DND-41 (cell line): ENCODE measurements around the gene AKAP6.

ENCODE experiments used
- ATAC-seq: fragments of 200-7000 bp; cut with Tn5 transposase; 3 replicates; pipeline ENCODE4 v1.9.1; 2021; ENCODE audit warnings: low read depth; ENCODE audit not compliant: insufficient read depth
- DNase-seq: peaks from one replicate; pipeline ENCODE4 v3.0.0-alpha.2; 2020
- H2AFZ ChIP-seq: 2 replicates; pipeline ENCODE4 v1.6.0; 2012; ENCODE audit warnings: low read depth, low read length
- H3K27ac ChIP-seq: 2 replicates; pipeline ENCODE4 v1.5.1; 2012; ENCODE audit warnings: low read length, inconsistent platforms
- H3K27me3 ChIP-seq: fragments of 200-600 bp; sonication (generic); 2 replicates; pipeline ENCODE4 v1.6.0; 2012; ENCODE audit warnings: low read length, mild to moderate bottlenecking, inconsistent platforms; ENCODE audit not compliant: insufficient read depth, poor library complexity
- H3K36me3 ChIP-seq: 2 replicates; pipeline ENCODE4 v1.5.1; 2012; ENCODE audit warnings: low read length, inconsistent platforms; ENCODE audit not compliant: insufficient read depth
- H3K4me1 ChIP-seq: 2 replicates; pipeline ENCODE4 v1.5.1; 2012; ENCODE audit warnings: mild to moderate bottlenecking, low read length; ENCODE audit not compliant: insufficient read depth
- H3K4me2 ChIP-seq: 2 replicates; pipeline ENCODE4 v1.6.0; 2012; ENCODE audit warnings: mild to moderate bottlenecking, moderate library complexity, low read length, inconsistent platforms; ENCODE audit not compliant: insufficient read depth
- H3K4me3 ChIP-seq, 2 experiments: fragments of 200-600 bp in 1 of 2; shearing (Covaris generic) in 1 of 2; 2 replicates each; pipeline ENCODE4 v1.5.1; 2012 to 2016; ENCODE audit warnings: inconsistent platforms in 2 of 2, low read length in 2 of 2, mild to moderate bottlenecking in 2 of 2, low read depth in 1 of 2, moderate library complexity in 1 of 2
- H3K79me2 ChIP-seq: 2 replicates; pipeline ENCODE4 v1.6.0; 2012; ENCODE audit warnings: low read length, inconsistent platforms; ENCODE audit not compliant: insufficient read depth
- H3K9ac ChIP-seq: 2 replicates; pipeline ENCODE4 v1.6.0; 2012; ENCODE audit warnings: low read depth, mild to moderate bottlenecking, inconsistent platforms, low read length, moderate library complexity
- H3K9me3 ChIP-seq: 2 replicates; pipeline ENCODE4 v1.5.1; 2012; ENCODE audit warnings: low read length, moderate library complexity, mild to moderate bottlenecking, inconsistent platforms; ENCODE audit not compliant: insufficient read depth, severe bottlenecking
- H4K20me1 ChIP-seq: 2 replicates; pipeline ENCODE4 v1.6.0; 2012; ENCODE audit warnings: low read length; ENCODE audit not compliant: insufficient read depth
- CTCF ChIP-seq: IDR thresholded peaks from 2 replicates; pipeline ENCODE4 v1.5.1; 2012; ENCODE audit warnings: borderline replicate concordance, low read length, moderate library complexity, mild to moderate bottlenecking; ENCODE audit not compliant: poor library complexity, severe bottlenecking; ENCODE audit errors: extremely low read depth
- EZH2 ChIP-seq: IDR thresholded peaks from 3 replicates; pipeline ENCODE4 v1.6.1; 2012; ENCODE audit warnings: borderline replicate concordance, low read depth, mild to moderate bottlenecking, moderate library complexity, low read length, inconsistent platforms; ENCODE audit not compliant: severe bottlenecking

The AKAP6 gene

DNA sequence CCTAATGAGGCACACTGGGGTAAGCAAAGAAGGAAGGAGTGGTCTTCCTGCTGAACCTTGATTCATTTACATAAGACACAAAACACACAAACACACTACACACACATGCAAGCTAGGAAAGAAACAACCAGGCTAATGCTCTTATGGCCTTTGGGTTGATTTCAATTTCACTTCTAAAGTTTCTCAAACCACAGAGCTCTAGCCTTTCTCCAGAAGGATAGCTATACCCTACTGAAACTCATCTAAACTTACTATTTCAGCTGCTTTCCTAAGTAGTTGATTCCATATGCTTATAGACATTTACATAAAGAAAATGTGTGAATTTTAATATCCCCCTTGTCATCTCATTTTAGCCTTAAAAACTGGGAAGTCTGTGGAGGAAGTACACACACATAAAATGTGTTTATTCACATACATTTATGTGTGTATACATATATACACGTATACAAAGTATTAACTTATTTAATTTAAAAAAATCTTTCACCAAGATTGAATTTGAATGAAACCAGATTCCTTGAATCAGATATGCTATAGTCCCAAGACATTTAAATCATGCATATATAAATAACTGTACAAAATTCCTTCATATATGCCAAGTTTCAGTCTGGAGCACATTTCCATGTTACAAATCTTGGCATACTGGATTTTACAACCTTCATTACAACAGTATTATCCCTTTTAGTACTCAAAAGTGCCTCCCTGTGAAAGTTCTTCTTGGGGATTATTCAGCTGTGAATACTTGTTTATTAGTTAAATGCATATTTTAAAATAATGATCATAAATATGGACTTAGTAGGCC is 377.8 kb downstream of the AKAP6 start:
- H3K4me2 ChIP-seq: no peak overlapping the region

DNA sequence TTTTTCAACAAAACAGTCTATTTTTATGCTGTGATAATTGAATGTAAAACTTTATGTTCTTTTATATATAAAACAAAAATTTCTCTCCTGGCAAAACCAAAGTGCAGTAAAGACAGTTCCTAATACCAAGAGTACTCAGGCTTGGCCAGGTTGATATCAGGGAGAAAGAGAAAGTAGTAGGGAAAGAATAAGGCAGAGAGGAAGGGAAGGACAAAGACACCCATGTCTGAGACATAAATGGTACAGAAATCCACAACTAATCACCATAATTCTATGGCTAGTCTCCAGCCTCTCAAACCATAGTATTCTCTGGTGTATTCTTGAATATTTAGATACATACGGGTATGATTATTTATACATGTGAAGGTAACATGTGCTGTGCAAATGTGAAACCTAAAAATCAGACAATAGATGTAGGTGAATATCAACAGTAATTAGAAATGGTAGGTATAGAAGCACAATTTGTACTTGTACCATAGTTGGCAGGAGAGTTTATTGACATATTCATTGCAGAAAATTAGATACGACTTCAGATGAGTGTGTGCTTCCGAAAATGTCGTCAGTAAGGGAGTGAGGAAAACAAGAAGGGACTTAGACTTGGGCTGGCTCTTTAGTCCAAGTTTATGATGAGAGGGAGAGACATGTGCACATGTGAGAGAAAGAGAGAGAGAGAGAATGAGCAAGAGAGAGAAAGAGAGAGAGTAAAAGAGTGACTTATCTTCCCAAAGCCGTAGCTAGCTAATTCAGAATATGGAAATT is 378.8 kb downstream of the AKAP6 start:
- no peak overlapping the region for H3K4me3 ChIP-seq
- no peaks in the 10 kb centered on the region for H4K20me1 ChIP-seq
- H3K36me3 ChIP-seq: no peaks in the 10 kb centered on the region
- H2AFZ ChIP-seq: no peak overlapping the region
- no peaks in the 10 kb centered on the region for H3K4me1 ChIP-seq
- TF ChIP-seq CTCF (no peak), EZH2 (no peak)
- peaks cover 5% of the 10 kb centered on the region for H3K27me3 ChIP-seq
- no peak overlapping the region for H3K9ac ChIP-seq
- no peaks in the 10 kb centered on the region for H3K9me3 ChIP-seq
- no peak for ATAC-seq
- H3K27ac ChIP-seq: no peak overlapping the region
- H3K4me2 ChIP-seq: no peak overlapping the region
- no peaks in the 10 kb centered on the region for H3K79me2 ChIP-seq
- no peak for DNase-seq

More for the DNA sequence above, 377.8 kb downstream of the AKAP6 start:
- Histone ChIP-seq H3K9me3 (no peaks in the 10 kb centered on the region), H3K27me3 (peaks cover 5% of the 10 kb centered on the region), H2AFZ (no peak overlapping the region), H3K36me3 (no peaks in the 10 kb centered on the region), H3K4me1 (no peaks in the 10 kb centered on the region), H3K27ac (no peak overlapping the region), H3K4me3 (no peak overlapping the region), H3K9ac (no peak overlapping the region), H4K20me1 (no peaks in the 10 kb centered on the region), H3K79me2 (no peaks in the 10 kb centered on the region)
- DNase-seq (no peak), ATAC-seq (no peak)
- TF ChIP-seq CTCF (no peak), EZH2 (no peak)

DNA sequence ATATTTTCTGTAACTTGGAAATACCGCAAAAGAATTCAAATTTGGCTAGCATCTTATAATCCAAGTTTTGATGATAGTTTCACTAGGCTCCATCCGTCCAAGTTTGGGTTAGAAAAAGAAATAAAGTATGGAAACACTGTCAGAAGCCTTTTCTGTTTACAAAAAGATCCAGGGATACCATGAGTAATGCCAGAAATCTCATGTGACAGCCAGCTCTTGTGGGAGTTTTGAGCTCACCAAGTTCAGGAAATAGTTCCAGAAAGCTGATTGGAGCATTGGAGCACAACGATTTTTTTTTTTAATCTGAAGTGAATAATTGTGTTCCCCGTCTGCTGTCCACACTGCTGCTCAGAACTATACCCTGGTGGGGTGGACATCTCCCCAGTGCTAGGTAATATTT is 379.9 kb downstream of the AKAP6 start:
- H3K9ac ChIP-seq: no peak overlapping the region
- DNase-seq: no peak
- H3K79me2 ChIP-seq: no peaks in the 10 kb centered on the region
- no peaks in the 10 kb centered on the region for H4K20me1 ChIP-seq
- H3K27ac ChIP-seq: no peak overlapping the region
- no peak for TF ChIP-seq CTCF
- TF ChIP-seq EZH2: no peak
- no peak for ATAC-seq
- no peaks in the 10 kb centered on the region for H3K36me3 ChIP-seq
- no peak overlapping the region for H3K4me2 ChIP-seq
- H3K4me3 ChIP-seq: no peak overlapping the region
- H3K9me3 ChIP-seq: no peaks in the 10 kb centered on the region
- H3K27me3 ChIP-seq: peaks cover 5% of the 10 kb centered on the region
- H2AFZ ChIP-seq: no peak overlapping the region
- H3K4me1 ChIP-seq: no peaks in the 10 kb centered on the region
